Erythroblast (primary cell): ENCODE results near the gene IL1B.
"Not testable (repeated sequence)": the region's sequence is repeated elsewhere in the genome, so short reads cannot be mapped to it uniquely, and the experiment has no call there.

ENCODE experiments used
- DNase-seq, 2 experiments: peaks; one replicate each; lab custom pipeline; 2025; lab: John Stamatoyannopoulos, UW
- GATA1 ChIP-seq: IDR thresholded peaks from 2 replicates; pipeline ENCODE4 v1.6.1; 2011; ENCODE audit warnings: low read depth, mild to moderate bottlenecking, control low read depth, low read length, moderate library complexity
- POLR2A ChIP-seq: IDR thresholded peaks from 2 replicates; pipeline ENCODE4 v1.6.1; 2011; ENCODE audit warnings: mild to moderate bottlenecking, low read length

The IL1B gene

GRCh38 chr2:112839407-112840067 is 3.0 kb upstream of the IL1B start:
- no peak for DNase-seq
- TF ChIP-seq GATA1 (no peak), POLR2A (no peak)

DNA sequence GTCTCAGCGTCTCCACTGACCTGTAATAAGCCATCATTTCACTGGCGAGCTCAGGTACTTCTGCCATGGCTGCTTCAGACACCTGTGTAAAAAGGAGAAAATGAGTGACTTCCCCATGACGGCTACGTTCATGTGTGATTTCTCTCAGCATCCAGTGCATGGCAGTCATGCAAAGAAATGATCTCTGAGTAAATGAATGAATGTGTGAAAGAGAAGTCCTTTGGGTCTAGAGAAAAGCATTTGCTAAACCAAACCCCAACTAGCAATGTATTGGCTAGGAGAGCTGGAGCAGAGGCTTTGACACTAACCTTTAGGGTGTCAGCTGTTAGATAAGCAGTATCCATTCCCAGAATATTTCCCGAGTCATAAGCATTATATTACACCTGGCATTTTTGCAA is 417 bp downstream of the IL1B start:
- TF ChIP-seq POLR2A (no peak), GATA1 (no peak)
- DNase-seq, result no peak

DNA sequence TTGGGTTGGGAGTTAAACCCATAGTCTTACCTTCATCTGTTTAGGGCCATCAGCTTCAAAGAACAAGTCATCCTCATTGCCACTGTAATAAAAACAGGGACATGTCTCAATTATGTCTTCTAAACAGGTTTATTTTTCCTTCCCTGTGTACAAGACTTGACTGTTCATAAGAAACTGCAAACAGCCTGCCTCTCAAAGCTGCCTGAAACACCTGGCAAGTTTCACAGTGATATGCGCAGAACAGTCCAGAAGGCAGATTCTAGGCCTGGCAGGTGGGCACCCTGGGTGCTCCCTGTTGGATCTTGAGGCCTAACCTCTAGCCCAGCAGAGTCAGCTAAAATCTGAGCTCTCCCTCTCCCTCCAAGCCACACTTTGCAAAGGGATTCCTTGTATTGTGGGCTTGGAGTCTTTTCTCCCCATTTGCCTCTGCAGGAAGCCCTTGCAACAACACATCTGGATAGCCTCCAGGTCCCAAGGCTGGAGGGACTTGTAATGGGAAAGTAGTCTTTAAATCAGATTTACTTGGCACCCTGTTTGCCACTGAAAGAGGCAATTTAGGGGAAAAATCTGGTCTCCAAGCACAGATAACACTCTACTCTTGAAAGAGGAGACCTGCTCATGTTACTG is 930 bp downstream of the IL1B start:
- no peak for TF ChIP-seq POLR2A
- no peak for TF ChIP-seq GATA1
- no peak for DNase-seq

DNA sequence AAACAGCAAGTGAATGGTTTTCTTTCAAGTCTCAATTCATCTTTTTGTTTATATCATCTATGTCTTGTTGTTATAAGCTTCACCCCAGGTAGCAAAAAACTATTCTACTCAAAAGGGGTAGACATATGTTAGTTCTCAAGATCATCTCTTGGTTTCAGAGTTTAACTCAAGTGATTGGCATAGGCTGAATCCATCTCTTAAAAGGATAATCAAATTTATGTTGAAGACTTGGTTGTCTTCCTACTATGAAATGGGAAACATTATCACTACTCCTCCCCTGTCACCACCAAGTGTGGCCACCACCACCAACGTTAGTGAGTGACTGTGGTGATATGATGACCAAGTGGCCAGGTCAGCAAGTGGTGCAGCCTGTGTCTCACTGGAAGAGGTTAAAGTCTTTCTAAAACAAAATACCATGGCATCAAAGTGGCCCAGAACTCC is 1.5 kb downstream of the IL1B start:
- TF ChIP-seq GATA1, result no peak
- no peak for TF ChIP-seq POLR2A
- no peak for DNase-seq

- no peak for TF ChIP-seq POLR2A
- no peak for TF ChIP-seq GATA1
- no peak for DNase-seq
These were observed 2.1 kb downstream of the IL1B start for GRCh38 chr2:112834396-112835037.

- TF ChIP-seq POLR2A (no peak), GATA1 (no peak)
- DNase-seq, result no peak
These were observed 2.6 kb downstream of the IL1B start for GRCh38 chr2:112833976-112834375.

DNA sequence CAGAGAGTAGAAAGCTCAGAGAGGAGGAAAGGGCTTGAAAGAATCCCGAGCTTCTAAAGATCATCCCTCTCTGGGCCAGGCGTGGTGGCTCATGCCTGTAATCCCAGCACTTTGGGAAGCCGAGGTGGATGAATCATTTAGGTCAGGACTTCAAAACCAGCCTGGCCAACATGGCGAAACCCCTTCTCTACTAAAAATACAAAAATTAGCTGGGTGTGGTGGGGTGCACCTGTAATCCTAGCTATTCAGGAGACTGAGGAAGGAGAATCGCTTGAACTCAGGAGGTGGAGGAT is 3.0 kb downstream of the IL1B start:
- DNase-seq, result not testable (repeated sequence)

DNA sequence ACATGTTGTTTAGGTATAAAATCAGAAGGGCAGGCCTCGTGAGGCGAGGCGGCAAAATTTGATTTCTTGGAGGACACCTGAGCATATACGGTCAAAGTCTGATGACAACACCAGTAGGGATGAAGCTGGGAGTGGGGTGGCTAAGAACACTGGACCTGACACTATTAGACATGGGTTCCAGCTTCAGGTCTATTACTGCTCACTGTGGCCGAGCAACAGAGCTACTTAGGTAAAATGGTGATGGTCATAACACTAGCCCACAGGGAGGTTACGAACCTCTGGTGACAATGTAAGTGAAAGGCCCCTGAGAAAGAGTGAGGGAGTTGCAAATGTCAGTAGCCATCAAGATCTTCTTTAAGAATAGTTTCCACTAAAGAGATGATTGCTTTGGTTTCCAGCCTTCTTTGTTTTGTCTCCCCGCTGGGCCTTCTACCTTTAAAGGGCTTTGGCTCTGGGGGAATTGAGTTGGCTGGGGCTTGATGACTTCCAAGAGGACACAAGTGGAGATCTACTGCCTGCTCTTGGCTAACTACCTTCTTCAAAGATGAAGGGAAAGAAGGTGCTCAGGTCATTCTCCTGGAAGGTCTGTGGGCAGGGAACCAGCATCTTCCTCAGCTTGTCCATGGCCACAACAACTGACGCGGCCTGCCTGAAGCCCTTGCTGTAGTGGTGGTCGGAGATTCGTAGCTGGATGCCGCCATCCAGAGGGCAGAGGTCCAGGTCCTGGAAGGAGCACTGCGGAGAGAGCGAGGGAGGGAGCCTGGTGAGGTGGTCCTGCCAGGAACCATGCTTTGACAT is 3.5 kb downstream of the IL1B start:
- TF ChIP-seq GATA1 (no peak), POLR2A (no peak)
- DNase-seq, result no peak

DNA sequence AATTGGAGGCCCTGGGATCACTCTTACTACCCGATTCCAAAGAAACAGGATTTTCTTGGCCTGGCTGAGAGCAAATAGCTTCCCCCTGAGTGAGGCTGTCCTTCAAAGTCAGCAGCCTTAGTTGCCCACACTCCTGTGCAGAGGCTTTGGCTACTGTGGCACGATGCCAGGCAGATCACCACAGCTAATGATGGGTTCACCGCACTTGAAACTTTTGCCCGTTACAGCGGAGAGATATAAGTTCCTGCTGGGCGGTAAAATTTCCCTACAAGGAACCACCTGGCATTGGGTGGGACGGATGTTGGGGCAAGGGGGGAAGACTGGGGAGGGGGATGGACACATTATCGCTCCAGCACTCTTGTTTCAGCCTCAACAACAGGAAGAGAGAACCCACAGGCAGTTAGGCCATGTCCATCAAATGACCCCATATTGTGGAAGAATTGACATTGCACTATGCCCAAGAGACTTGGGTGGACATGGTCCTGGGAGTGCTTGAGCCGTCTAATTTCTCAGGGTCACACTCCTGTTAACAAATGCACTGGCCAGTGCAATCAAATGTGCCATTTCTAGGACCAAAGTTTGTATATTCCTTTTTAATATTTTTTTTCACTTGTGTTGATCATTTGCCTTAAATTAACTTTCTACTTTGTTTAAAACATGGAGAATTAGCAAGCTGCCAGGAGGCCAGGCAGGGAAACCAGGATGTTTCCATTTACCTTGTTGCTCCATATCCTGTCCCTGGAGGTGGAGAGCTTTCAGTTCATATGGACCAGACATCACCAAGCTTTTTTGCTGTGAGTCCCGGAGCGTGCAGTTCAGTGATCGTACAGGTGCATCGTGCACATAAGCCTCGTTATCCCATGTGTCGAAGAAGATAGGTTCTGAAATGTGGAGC is 4.4 kb downstream of the IL1B start:
- DNase-seq, result no peak
- TF ChIP-seq POLR2A, result no peak
- TF ChIP-seq GATA1, result no peak

- TF ChIP-seq POLR2A (no peak), GATA1 (no peak)
- no peak for DNase-seq
These were observed 5.1 kb downstream of the IL1B start for GRCh38 chr2:112831513-112831845.

DNA sequence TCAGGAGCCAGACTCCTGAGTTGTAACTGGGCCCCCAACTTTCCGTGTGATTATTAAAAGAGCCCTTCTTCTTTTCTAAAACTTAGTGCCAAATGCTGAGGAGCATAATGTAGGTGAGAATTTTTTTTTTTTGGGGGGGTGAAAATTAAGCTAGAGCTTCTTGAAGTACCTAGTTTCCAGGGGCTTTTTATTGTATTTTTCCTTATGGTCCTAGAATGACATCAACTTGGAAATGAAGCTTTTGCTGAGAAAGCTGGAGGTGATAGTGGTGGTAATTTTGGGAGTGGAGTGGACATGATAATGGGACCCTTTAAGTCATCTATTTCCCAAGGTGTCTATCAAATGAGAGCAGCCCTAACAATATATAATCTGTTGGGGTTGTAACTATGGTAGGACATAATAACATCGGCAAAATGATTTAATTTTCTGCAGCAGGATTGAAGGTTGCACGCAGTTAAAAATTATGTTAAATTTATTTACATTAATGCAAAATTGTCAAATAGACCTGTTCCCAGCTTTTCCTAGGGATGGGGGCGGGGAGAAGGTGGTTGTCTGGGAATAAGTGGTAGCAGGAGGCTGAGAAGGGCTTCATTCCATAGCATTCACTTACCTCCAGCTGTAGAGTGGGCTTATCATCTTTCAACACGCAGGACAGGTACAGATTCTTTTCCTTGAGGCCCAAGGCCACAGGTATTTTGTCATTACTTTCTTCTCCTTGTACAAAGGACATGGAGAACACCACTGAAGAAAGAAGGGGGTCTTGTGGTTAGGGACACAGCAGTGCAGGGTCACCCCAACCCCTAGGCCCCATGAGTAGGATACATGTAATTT is 5.7 kb downstream of the IL1B start:
- TF ChIP-seq GATA1 (no peak), POLR2A (no peak)
- no peak for DNase-seq

- TF ChIP-seq POLR2A (no peak), GATA1 (no peak)
- DNase-seq, result no peak
These were observed 6.5 kb downstream of the IL1B start for GRCh38 chr2:112829961-112830681.
